COLO668 (cell line): ENCODE data around the gene PPM1F.

Source experiments
- DNase-seq: peaks from one replicate; lab custom pipeline; 2025; ENCODE audit not compliant: unreplicated experiment; lab: John Stamatoyannopoulos, UW

Gene PPM1F, protein sequence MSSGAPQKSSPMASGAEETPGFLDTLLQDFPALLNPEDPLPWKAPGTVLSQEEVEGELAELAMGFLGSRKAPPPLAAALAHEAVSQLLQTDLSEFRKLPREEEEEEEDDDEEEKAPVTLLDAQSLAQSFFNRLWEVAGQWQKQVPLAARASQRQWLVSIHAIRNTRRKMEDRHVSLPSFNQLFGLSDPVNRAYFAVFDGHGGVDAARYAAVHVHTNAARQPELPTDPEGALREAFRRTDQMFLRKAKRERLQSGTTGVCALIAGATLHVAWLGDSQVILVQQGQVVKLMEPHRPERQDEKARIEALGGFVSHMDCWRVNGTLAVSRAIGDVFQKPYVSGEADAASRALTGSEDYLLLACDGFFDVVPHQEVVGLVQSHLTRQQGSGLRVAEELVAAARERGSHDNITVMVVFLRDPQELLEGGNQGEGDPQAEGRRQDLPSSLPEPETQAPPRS

GRCh38 chr22:21952586-21953571, at the start of gene PPM1F:
Gene PPM1F, minus strand, starts transcription at chr22:21952848. Its CDS starts 6,800 bp downstream, at chr22:21946048.
- peak; percentile 89 for DNase-seq

GRCh38 chr22:22001664-22002525, 49.2 kb upstream of the PPM1F start:
- DNase-seq, result no peak

DNA sequence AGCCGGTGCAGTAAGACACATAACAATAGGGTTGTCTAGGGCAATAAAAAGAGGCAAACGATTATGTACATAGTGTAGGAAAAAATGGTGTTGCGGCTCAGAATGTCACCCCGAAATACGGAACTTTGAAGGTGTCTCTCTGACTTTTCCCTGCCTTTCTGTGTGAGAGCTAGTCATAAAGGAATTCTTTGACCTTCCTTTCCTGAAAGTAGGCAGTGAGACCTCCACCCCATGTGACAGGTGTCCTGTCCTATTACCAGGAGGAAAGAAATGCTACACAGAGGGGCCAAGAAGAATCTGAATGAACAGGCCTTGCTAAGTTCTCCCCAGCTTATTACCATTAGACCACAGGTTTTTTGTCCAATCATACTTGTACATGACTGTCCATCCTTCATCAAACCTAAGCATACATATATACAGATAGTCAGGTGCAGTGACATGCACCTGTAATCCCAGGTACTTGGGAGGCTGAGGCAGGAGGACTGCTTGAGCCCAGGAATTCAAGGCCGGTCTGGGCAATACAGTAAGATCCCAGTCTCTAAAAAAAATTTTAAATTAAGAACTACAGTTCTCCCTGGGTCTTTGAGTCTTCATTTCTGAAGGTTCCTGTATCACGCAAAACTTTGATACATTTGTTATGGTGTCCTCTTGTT, 46.1 kb upstream of the PPM1F start:
- DNase-seq, result no peak

DNA sequence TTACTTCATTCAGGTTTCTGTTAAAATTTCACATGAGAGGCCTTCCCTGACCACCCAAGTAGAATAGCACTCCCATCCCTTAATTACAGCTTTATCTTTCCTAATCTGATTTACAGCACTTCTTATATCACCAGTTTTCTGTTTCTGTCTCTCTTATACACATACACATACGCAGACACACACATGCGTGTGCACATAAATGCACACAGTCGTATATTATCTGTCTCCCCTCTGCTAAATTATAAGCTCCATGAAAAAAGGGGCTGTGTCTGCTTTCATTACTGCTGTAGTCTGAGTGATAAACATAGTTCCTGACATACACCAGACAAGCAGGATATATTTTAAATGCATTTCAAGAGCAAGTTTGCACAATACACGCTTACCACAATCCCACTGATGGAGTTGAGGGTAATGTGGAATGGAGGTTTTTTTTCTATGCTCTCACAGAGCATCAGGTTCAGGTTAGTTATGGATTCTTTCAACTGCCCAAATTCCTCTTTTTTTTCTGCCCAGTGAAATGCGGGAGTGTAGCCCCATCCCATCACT, 43.6 kb upstream of the PPM1F start:
- DNase-seq, result no peak

DNA sequence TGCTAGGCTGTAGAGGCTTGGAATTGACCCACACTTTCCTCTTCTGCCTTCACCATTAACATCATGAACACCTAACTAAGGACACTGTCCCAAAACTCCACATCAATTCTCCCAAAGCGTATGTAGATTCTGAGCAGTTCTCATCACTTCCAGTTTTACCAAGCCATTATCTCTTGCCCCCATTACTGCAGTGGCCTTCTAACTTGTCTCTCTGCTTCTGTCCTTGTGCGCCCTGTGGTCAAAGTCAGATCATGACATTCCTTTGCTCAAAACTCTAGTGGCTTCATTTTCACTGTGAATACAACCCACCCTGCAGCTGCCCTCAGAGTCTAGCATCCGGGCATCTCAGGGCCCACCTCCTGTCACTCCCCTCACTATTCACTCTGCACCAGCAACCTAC, 43.0 kb upstream of the PPM1F start:
- no peak for DNase-seq

DNA sequence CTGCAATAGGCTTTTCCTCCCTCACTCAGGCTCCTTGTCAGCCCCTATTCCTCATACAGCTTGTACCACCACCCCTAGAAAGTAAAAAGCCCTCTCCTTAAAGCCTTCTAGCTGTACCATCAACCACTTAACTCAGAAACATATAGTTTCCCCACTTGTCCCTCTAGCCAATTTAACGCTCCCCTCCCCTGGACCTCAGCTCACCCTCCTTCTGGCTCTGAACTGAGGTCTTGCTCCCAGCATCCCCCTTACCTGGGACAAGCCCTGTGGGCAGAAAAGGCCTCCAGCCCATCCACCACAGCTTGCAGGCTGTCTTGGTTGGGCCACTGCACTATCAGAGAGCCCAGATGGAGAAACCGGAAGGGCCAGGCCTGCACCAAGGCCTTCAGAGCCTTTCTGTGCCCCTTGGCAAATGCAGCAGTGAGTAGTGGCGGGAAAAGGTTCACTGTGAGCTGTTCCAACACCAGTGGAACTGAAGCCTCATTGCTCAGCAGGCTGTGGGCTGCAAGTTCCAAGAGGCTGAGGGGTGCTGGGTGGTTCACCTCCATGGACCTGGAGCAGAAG, 42.3 kb upstream of the PPM1F start:
- DNase-seq, result no peak

DNA sequence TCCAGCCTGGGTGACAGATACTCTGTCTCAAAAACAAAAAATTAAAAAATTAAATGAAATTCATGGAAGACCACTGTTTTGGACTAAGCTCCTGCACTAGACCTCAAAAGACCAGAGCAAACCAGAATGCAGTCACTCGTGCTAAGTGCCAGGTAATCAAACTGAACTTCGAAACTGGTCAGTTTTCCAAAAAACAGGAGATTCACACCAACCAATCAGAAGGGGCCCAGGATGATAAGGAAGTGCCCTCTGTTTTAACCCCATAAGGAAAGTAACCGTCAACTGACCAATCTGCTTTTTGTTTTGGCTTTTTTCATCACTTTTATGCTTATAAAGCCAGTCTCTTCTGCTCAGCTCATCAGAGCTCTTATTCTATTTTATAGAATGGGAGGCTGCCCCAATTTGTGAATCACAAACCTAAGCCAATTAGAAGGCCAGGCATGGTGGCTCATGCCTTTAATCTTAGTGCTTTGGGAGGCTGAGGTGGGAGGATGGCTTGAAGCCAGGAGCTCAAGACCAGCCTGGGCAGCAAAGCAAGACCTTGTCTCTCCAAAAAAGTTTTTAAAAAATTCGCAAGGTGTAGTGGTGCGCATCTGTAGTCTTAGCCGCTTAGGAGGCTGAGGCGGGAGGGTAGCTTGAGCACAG, 40.1 kb upstream of the PPM1F start:
- no peak for DNase-seq

GRCh38 chr22:21991774-21992173, 39.1 kb upstream of the PPM1F start:
- DNase-seq, result no peak

DNA sequence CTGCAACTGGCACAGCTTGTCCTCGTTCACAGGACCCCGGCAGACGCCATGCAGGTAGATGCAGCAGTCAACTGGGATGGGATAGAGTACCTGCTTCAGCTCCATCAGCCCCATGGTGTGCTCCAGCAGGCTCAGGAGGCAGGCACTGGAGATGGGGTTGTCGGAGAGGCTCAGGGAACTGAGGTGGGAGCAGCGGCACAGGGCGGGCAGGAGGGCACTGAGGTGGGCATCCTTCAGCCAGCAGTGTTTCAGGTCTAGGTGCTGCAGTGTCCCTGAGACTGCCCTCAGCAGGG, 38.6 kb upstream of the PPM1F start:
- no peak for DNase-seq

- no peak for DNase-seq
These were observed 38.0 kb upstream of the PPM1F start for GRCh38 chr22:21990445-21991303.

GRCh38 chr22:21989049-21989448, 36.4 kb upstream of the PPM1F start:
- no peak for DNase-seq

GRCh38 chr22:21985214-21985613, 32.6 kb upstream of the PPM1F start:
- DNase-seq, result no peak

GRCh38 chr22:21984793-21985192, 32.1 kb upstream of the PPM1F start:
- DNase-seq, result peak; percentile 23

GRCh38 chr22:21982338-21982965, 29.8 kb upstream of the PPM1F start, which contains the start of gene TOP3B:
Gene TOP3B, minus strand, starts transcription at chr22:21982787. Its CDS starts 7,078 bp downstream, at chr22:21975709.
- peak; percentile 88 for DNase-seq

DNA sequence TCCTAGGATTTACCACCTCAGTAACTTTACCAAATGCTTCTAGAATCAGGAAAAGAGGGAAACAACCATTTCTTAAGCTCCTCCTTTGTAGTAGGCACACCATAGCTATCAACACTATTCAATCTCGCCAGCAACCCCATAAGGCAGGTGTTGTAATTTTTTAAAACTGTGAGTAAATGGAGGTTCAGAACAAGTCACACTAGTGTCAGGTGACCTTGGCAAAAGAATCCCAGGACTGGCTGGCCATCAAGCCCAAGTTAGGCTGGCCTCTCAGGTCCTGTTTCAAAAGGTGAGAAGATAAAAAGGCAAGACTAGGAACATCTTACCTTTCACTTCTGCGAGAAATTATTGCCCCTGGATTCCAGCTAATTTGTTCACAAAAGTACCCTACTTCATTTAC, 29.2 kb upstream of the PPM1F start:
- DNase-seq, result no peak

DNA sequence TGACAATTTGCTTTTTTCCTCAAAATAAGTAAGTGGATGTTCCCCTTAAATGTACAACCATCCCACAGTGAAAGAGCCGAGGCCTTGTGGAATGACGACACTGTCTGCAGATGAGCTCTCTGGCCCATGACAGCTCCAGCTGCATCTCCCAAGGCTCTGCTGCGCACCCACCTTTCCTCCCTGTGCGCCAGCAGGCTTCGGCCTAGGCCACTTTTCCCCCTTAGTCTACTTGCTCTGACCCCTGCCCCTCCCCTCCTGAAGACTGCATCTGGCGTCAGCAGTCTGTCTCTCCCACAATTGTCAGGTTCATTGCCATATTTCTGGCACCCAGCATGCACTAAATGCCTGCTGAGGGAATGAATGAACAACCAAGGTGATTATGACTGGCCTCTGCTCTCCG, 27.9 kb upstream of the PPM1F start:
- no peak for DNase-seq

DNA sequence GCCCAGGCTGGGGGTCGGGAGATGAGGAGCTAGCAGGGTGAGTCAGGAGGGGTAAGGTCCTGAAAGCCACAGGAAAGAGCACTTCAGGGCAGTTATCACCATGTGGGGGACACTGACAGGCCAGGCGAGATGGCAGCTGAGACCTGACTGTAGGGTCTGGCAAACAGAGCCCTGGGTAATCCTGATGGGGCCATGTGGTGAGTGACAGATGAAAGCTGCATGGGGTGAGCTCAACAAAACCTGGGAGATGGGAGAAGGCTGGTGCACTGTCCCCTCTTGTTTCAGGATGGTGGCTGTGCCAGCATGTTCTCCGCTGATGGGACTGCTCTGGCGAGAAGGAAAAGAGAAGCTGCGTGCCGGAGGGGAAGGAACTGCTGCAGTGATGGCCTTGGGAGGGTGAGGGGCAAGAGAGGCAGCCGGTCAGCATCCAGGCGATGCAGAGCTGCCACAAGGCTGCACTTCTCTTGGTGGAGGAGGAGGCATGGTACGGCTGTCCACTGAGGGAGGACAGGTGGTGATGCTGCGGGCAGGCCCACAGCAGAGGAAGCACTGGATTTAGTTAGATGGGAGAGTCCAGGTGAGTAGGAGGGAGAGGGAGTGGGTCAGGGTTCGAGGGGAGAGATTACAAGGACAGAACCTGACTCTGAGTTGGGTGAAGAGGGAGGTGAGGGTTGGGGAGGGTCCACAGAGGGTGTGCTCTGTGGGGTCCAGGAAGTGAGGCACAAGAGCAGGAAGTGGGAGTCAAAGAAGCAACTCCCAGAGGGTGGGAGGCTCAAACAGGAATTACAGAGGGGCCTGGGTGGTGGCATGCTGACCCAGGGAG, 26.1 kb upstream of the PPM1F start:
- no peak for DNase-seq
